B cell (primary cell): ENCODE measurements around the gene RHBDF1. TPM values are rescaled to one million over a fixed set of nuclear protein-coding genes. Genes with fewer than 3 reads are reported as not detected.

Experiments
- ATAC-seq: fragments of 200-7000 bp; cut with Tn5 transposase; one replicate; pipeline ENCODE4 v1.10.0; 2021; ENCODE audit warnings: low read depth, mild to moderate bottlenecking, moderate number of reproducible peaks, moderate library complexity
- CTCF ChIA-PET: fragments of 350-600 bp; sonication (Branson Sonifier 250); formaldehyde crosslinking; loops from one replicate; lab custom pipeline; 2021; ENCODE audit warnings: antibody characterized with exemption, inconsistent platforms; lab: Charles Lee
- POLR2A ChIA-PET: fragments of 350-600 bp; sonication (Branson Sonifier 250); formaldehyde crosslinking; loops from one replicate; lab custom pipeline; 2021; ENCODE audit warnings: antibody characterized with exemption; lab: Charles Lee
- DNase-seq: peaks from one replicate; pipeline ENCODE4 v3.0.0; 2013
- H2AFZ ChIP-seq: 2 replicates; pipeline ENCODE4 v1.6.1; 2012; ENCODE audit warnings: mild to moderate bottlenecking, low read depth, low read length; ENCODE audit not compliant: insufficient read depth, poor library complexity, severe bottlenecking
- H3K27ac ChIP-seq, 2 donors: 1 replicate in 1 of 2; 2 replicates in 1 of 2; pipeline ENCODE4 v1.5.1; 2012 to 2013; ENCODE audit warnings: low read length in 2 of 2, mild to moderate bottlenecking in 2 of 2, moderate library complexity in 1 of 2
- H3K27me3 ChIP-seq, 4 experiments: fragments of 200-600 bp in 1 of 4; sonication (generic) in 1 of 4; replicated peaks in 1 of 4; 1 replicate in 2 of 4; 2 replicates in 2 of 4; pipeline versions ENCODE4 v1.6.1 to v1.7.0; 2013 to 2016; ENCODE audit warnings: low read length in 3 of 4, mild to moderate bottlenecking in 2 of 4, mixed read lengths in 1 of 4, moderate library complexity in 1 of 4; ENCODE audit not compliant: insufficient read depth in 4 of 4, control insufficient read depth in 3 of 4; ENCODE audit errors: control extremely low read depth in 1 of 4
- H3K36me3 ChIP-seq, 2 experiments: replicated peaks in 1 of 2; 1 replicate in 1 of 2; 2 replicates in 1 of 2; pipeline versions ENCODE4 v1.6.1 to v1.7.1; 2013; ENCODE audit warnings: low read length in 1 of 2; ENCODE audit not compliant: insufficient read depth in 2 of 2, control insufficient read depth in 1 of 2; ENCODE audit errors: control extremely low read depth in 1 of 2, extremely low read depth in 1 of 2
- H3K4me1 ChIP-seq, 2 donors: fragments of 200-600 bp in 1 of 2; sonication (generic) in 1 of 2; 1 replicate in 1 of 2; 2 replicates in 1 of 2; pipeline versions ENCODE4 v1.5.1 to v1.6.1; 2013 to 2017; ENCODE audit warnings: low read length in 2 of 2; ENCODE audit not compliant: control insufficient read depth in 2 of 2, insufficient read depth in 2 of 2
- H3K4me2 ChIP-seq: replicated peaks from 2 replicates; pipeline ENCODE3; 2012; ENCODE audit warnings: mild to moderate bottlenecking, low read depth, low read length; ENCODE audit not compliant: poor library complexity, severe bottlenecking
- H3K4me3 ChIP-seq, 5 experiments: fragments of 200-600 bp in 1 of 5; sonication (generic) in 1 of 5; 1 replicate in 3 of 5; 2 replicates in 2 of 5; pipeline versions ENCODE4 v1.5.1 to v1.7.0; 2011 to 2016; ENCODE audit warnings: low read length in 4 of 5, mild to moderate bottlenecking in 4 of 5, low read depth in 2 of 5, control low read depth in 1 of 5, moderate library complexity in 1 of 5; ENCODE audit not compliant: insufficient read depth in 1 of 5; ENCODE audit errors: control extremely low read depth in 1 of 5, extremely low read depth in 1 of 5
- H3K79me2 ChIP-seq: fragments of 200-600 bp; sonication (generic); one replicate; pipeline ENCODE4 v1.6.0; 2016; ENCODE audit warnings: low read length; ENCODE audit not compliant: control insufficient read depth, insufficient read depth
- H3K9ac ChIP-seq: fragments of 200-600 bp; sonication (generic); 2 replicates; pipeline ENCODE4 v1.6.1; 2017; ENCODE audit warnings: mild to moderate bottlenecking, low read length, moderate library complexity
- H3K9me3 ChIP-seq, 3 donors: one replicate each; pipeline versions ENCODE4 v1.6.1 to v1.7.1; 2013; ENCODE audit warnings: low read length in 2 of 3; ENCODE audit not compliant: control insufficient read depth in 2 of 3, insufficient read depth in 1 of 3; ENCODE audit errors: control extremely low read depth in 1 of 3
- H4K20me1 ChIP-seq: 2 replicates; pipeline ENCODE4 v1.6.0; 2012; ENCODE audit warnings: mild to moderate bottlenecking, low read length; ENCODE audit not compliant: insufficient read depth, control insufficient read depth, poor library complexity, severe bottlenecking
- H3K27ac Mint-ChIP-seq: one replicate; pipeline ENCODE4 v1.8.0; 2021; ENCODE audit warnings: mixed read lengths
- H3K27me3 Mint-ChIP-seq: one replicate; pipeline ENCODE4 v1.8.0; 2021; ENCODE audit warnings: mixed read lengths
- H3K4me1 Mint-ChIP-seq: one replicate; pipeline ENCODE4 v1.8.0; 2021; ENCODE audit warnings: mixed read lengths
- H3K4me3 Mint-ChIP-seq: one replicate; pipeline ENCODE4 v1.8.0; 2021; ENCODE audit warnings: mixed read lengths
- H3K9me3 Mint-ChIP-seq: one replicate; pipeline ENCODE4 v1.8.0; 2022; ENCODE audit warnings: mixed read lengths; ENCODE audit not compliant: insufficient read depth
- CTCF ChIP-seq: fragments of 200-600 bp; IDR thresholded peaks from one replicate; pipeline ENCODE4 v1.8.0; 2022; ENCODE audit warnings: antibody characterized with exemption, mild to moderate bottlenecking
- EZH2 ChIP-seq: IDR thresholded peaks from 2 replicates; pipeline ENCODE4 v1.6.1; 2012; ENCODE audit warnings: borderline replicate concordance, low read depth, mild to moderate bottlenecking, moderate library complexity, low read length; ENCODE audit not compliant: insufficient read depth, poor library complexity, severe bottlenecking
- WGBS: methylation state at CpG from one replicate; pipeline ENCODE4 v1.1.5; 2013; ENCODE audit warnings: missing lambda C conversion rate; ENCODE audit not compliant: insufficient coverage; 5-methylcytosine and 5-hydroxymethylcytosine counted together
- intact Hi-C: fragments of 100-400 bp; cut with micrococcal nuclease; formaldehyde crosslinking; loops from one replicate; pipeline ENCODE4 v1.10.0; 2022
- polyA plus RNA-seq: library from polyadenylated mRNA; depleted of rRNA; stranded (reverse); fragments of >200 nt; gene quantifications from 2 replicates; pipeline ENCODE4 v1.2.3, GENCODE V29; 2012
- total RNA-seq, 2 donors: library from RNA; stranded (reverse); fragments of 120-200 nt in 1 of 2; gene quantifications; 1 replicate in 1 of 2; 2 replicates in 1 of 2; pipeline versions ENCODE4 v1.2.3 to v1.2.4, GENCODE V29; 2013 to 2022

The RHBDF1 gene
- total and polyA plus RNA-seq, 2 donors (not counting 1 experiment from before 2014, with no cell fraction given) = 0.42 to 0.76 TPM

GRCh38 chr16:62968-63391 lies 9.5 kb downstream of the RHBDF1 start:
- ChIA-PET POLR2A (no interaction called here), CTCF (interaction anchor here (0.6 to 14.6 kb wide), 5 partner anchors 10 to 895 kb away, joined by 3 to 401 read pairs (median 12); partner anchors contain the start of genes POLR3K and SNRNP25)
- no peak overlapping the region for H3K4me3 ChIP-seq
- no peak overlapping the region for H3K9ac ChIP-seq
- H3K27me3 ChIP-seq = peaks cover 0 to 8% (median 2%) of the 10 kb centered on the region in 4 experiments
- DNase-seq (no peak), ATAC-seq (no peak)
- TF ChIP-seq EZH2 = no peak
- TF ChIP-seq CTCF = no peak
- peaks cover 7% of the 10 kb centered on the region for H3K4me1 Mint-ChIP-seq
- no peak overlapping the region for H3K4me2 ChIP-seq
- H3K9me3 Mint-ChIP-seq = no peaks in the 10 kb centered on the region
- intact Hi-C loops = no loop called here
- H3K9me3 ChIP-seq = no peaks in the 10 kb centered on the region
- H3K4me1 ChIP-seq = peaks cover 0 to 8% of the 10 kb centered on the region in 2 donors
- H3K27me3 Mint-ChIP-seq = no peaks in the 10 kb centered on the region
- no peaks in the 10 kb centered on the region for H3K79me2 ChIP-seq
- H3K36me3 ChIP-seq = peaks cover 0 to 3% of the 10 kb centered on the region in 2 experiments
- H3K4me3 Mint-ChIP-seq = no peak overlapping the region
- H2AFZ ChIP-seq = no peak overlapping the region
- 92% methylated on average over 13 of the region's 21 CpGs for WGBS
- no peaks in the 10 kb centered on the region for H4K20me1 ChIP-seq
- H3K27ac Mint-ChIP-seq = no peak overlapping the region
- H3K27ac ChIP-seq = no peak overlapping the region

- WGBS = 95% methylated on average over 34 of the region's 34 CpGs
- Histone ChIP-seq H3K9me3 (no peaks in the 10 kb centered on the region), H3K4me1 (peaks cover 0 to 8% of the 10 kb centered on the region in 2 donors), H3K4me2 (no peak overlapping the region), H3K9ac (no peak overlapping the region), H3K27ac (no peak overlapping the region), H3K79me2 (no peaks in the 10 kb centered on the region), H3K36me3 (peaks cover 0 to 7% of the 10 kb centered on the region in 2 experiments), H3K4me3 (no peak overlapping the region), H2AFZ (no peak overlapping the region), H3K27me3 (peaks cover 0 to 8% (median 2%) of the 10 kb centered on the region in 4 experiments), H4K20me1 (no peaks in the 10 kb centered on the region)
- Mint-ChIP-seq H3K9me3 (no peaks in the 10 kb centered on the region), H3K27ac (no peak overlapping the region), H3K4me3 (no peak overlapping the region), H3K27me3 (no peaks in the 10 kb centered on the region), H3K4me1 (peaks cover 7% of the 10 kb centered on the region)
- TF ChIP-seq CTCF (no peak), EZH2 (no peak)
- ATAC-seq (no peak), DNase-seq (no peak)
- POLR2A ChIA-PET = interaction anchor here (0.6 kb wide), 1 partner anchor 22 kb away, joined by 3 read pairs; no protein-coding TSS in a partner anchor
- CTCF ChIA-PET = interaction anchor here (0.6 to 14.6 kb wide), 4 partner anchors 34 to 896 kb away, joined by 3 to 401 read pairs (median 8); no protein-coding TSS in a partner anchor
- intact Hi-C loops = no loop called here
Observed at GRCh38 chr16:62283-62967, 10.0 kb downstream of the RHBDF1 start.
